A549 (cell line): Measurements from ENCODE around the gene CADM2. TPM values are rescaled to one million over a fixed set of nuclear protein-coding genes. Genes with fewer than 3 reads are reported as not detected.
"Not testable (repeated sequence)": the region's sequence is repeated elsewhere in the genome, so short reads cannot be mapped to it uniquely, and the experiment has no call there.

Source experiments
- ATAC-seq, 2 experiments: fragments of 200-7000 bp in 1 of 2; fragments of >200 bp in 1 of 2; cut with Nextera tagmentation in 1 of 2; cut with Tn5 transposase in 1 of 2; 3 replicates each; pipeline versions ENCODE4 v1.8.0 to v1.9.1; 2018 to 2020; ENCODE audit warnings: mild to moderate bottlenecking in 1 of 2, moderate library complexity in 1 of 2
- CTCF ChIA-PET: fragments of 300-600 bp; sonication (Branson Sonifier 250); formaldehyde crosslinking; extraction: SDS; loops from one replicate; lab custom pipeline; 2021; ENCODE audit warnings: antibody characterized with exemption, inconsistent platforms; lab: Yijun Ruan, JAX
- POLR2A ChIA-PET: fragments of 350-600 bp; formaldehyde crosslinking; extraction: SDS; loops from one replicate; lab custom pipeline; 2021; ENCODE audit warnings: antibody characterized with exemption, inconsistent platforms; lab: Yijun Ruan, JAX
- DNase-seq, 2 experiments: peaks; one replicate each; pipeline versions ENCODE4 v3.0.0 to v3.0.0-alpha.2; 2011 to 2016; ENCODE audit warnings: low read depth in 1 of 2, low spot score in 1 of 2
- FAIRE-seq: peaks from 2 replicates; lab custom pipeline; 2011; peaks lifted over from hg19 to GRCh38; lab: Jason Lieb, UNC
- H3K27ac ChIP-seq, 2 experiments: fragments of >200 bp; sonication (Bioruptor Twin); formaldehyde crosslinking; 3 replicates each; pipeline ENCODE4 v1.5.1; 2016 to 2017
- H3K4me1 ChIP-seq: fragments of >200 bp; sonication (Bioruptor Twin); formaldehyde crosslinking; 3 replicates; pipeline ENCODE4 v1.6.1; 2016
- H3K4me2 ChIP-seq: fragments of >200 bp; sonication (Bioruptor Twin); formaldehyde crosslinking; 3 replicates; pipeline ENCODE4 v1.6.1; 2016
- H3K4me3 ChIP-seq: fragments of >200 bp; sonication (Bioruptor Twin); formaldehyde crosslinking; 3 replicates; pipeline ENCODE4 v1.5.1; 2016
- H3K9me3 ChIP-seq: fragments of >200 bp; sonication (Bioruptor Twin); formaldehyde crosslinking; 3 replicates; pipeline ENCODE4 v1.6.1; 2016
- ATOH8 ChIP-seq: fragments of 250-450 bp; sonication (Bioruptor Pico); IDR thresholded peaks from 2 replicates; pipeline ENCODE4 v1.5.0; 2020; ENCODE audit warnings: low read depth, mild to moderate bottlenecking, moderate library complexity
- CEBPB ChIP-seq, 2 experiments: fragments of >200 bp in 1 of 2; sonication (Bioruptor Twin) in 1 of 2; formaldehyde crosslinking in 1 of 2; IDR thresholded peaks; 2 replicates each; pipeline ENCODE4 v1.6.1; 2012 to 2016
- CHD2 ChIP-seq: fragments of 150-350 bp; IDR thresholded peaks from 2 replicates; pipeline ENCODE4 v1.6.1; 2014; ENCODE audit warnings: low read length; ENCODE audit not compliant: partially characterized antibody
- CHD4 ChIP-seq: fragments of 200-600 bp; sonication (generic); IDR thresholded peaks from 2 replicates; pipeline ENCODE4 v1.6.1; 2016; ENCODE audit warnings: antibody characterized with exemption, mild to moderate bottlenecking, borderline replicate concordance
- EP300 ChIP-seq, 2 experiments: fragments of >200 bp; sonication (Bioruptor Twin); formaldehyde crosslinking; IDR thresholded peaks; 2 replicates in 1 of 2; 3 replicates in 1 of 2; pipeline ENCODE4 v1.6.1; 2016 to 2017
- ESRRA ChIP-seq: fragments of 150-350 bp; IDR thresholded peaks from 2 replicates; pipeline ENCODE4 v1.6.1; 2014; ENCODE audit warnings: mild to moderate bottlenecking, low read length, borderline replicate concordance
- FOXS1 ChIP-seq: fragments of 250-450 bp; sonication (Bioruptor Pico); IDR thresholded peaks from 2 replicates; pipeline ENCODE4 v1.5.0; 2020; ENCODE audit warnings: mild to moderate bottlenecking, moderate library complexity
- HDAC2 ChIP-seq: fragments of 200-600 bp; sonication (generic); IDR thresholded peaks from 2 replicates; pipeline ENCODE4 v1.6.1; 2016
- HMGXB4 ChIP-seq: fragments of 250-450 bp; sonication (Bioruptor Pico); IDR thresholded peaks from 2 replicates; pipeline ENCODE4 v1.5.0; 2021; ENCODE audit warnings: mild to moderate bottlenecking, moderate library complexity, borderline replicate concordance
- HOXA7 ChIP-seq: fragments of 250-450 bp; sonication (Bioruptor Pico); IDR thresholded peaks from 2 replicates; pipeline ENCODE4 v1.5.0; 2020; ENCODE audit warnings: mild to moderate bottlenecking, moderate library complexity
- KDM1A ChIP-seq: fragments of 200-600 bp; sonication (generic); IDR thresholded peaks from 2 replicates; pipeline ENCODE4 v1.6.1; 2016; ENCODE audit warnings: low read depth, mild to moderate bottlenecking
- KDM5A ChIP-seq: fragments of 200-600 bp; sonication (generic); IDR thresholded peaks from 2 replicates; pipeline ENCODE4 v1.6.1; 2016; ENCODE audit warnings: antibody characterized with exemption, mild to moderate bottlenecking
- NPAS2 ChIP-seq: fragments of 250-450 bp; sonication (Bioruptor Pico); IDR thresholded peaks from 2 replicates; pipeline ENCODE4 v1.8.0; 2022; ENCODE audit warnings: mild to moderate bottlenecking, moderate library complexity, borderline replicate concordance
- RNF2 ChIP-seq: fragments of 200-600 bp; sonication (generic); IDR thresholded peaks from 2 replicates; pipeline ENCODE4 v1.6.1; 2016; ENCODE audit warnings: low read depth, mild to moderate bottlenecking, antibody characterized with exemption, moderate library complexity, borderline replicate concordance
- TP53 ChIP-seq: fragments of 250-450 bp; sonication (Bioruptor Pico); IDR thresholded peaks from 2 replicates; pipeline ENCODE4 v1.5.0; 2021; ENCODE audit warnings: mild to moderate bottlenecking, moderate library complexity
- ZSCAN20 ChIP-seq: fragments of 250-450 bp; sonication (Bioruptor Pico); IDR thresholded peaks from 2 replicates; pipeline ENCODE4 v1.8.0; 2022; ENCODE audit warnings: mild to moderate bottlenecking, moderate library complexity
- WGBS: methylation state at CpG from one replicate; pipeline ENCODE4 v1.1.6; 2017; ENCODE audit errors: missing lambda C conversion rate; 5-methylcytosine and 5-hydroxymethylcytosine counted together
- polyA plus RNA-seq, 4 experiments: library from polyadenylated mRNA; depleted of rRNA in 3 of 4; stranded (reverse); fragments of >200 nt; fragmentation: RNase III in 1 of 4; extraction: RNeasy Plus Mini Kit Qiagen cat#74134 plus additional on column Dnase treatment in 1 of 4; gene quantifications; 2 replicates in 3 of 4; 3 replicates in 1 of 4; pipeline ENCODE4 v1.2.3, GENCODE V29; 2011 to 2017

The CADM2 gene
- polyA plus RNA-seq, 2 of the 4 experiments (the other 2 are of a cell fraction) = 0.05 to 0.71 TPM

GRCh38 chr3:85132864-85133263 is 174.1 kb downstream of the CADM2 start:
- CTCF ChIA-PET, H3K27ac ChIP-seq, H3K4me3 ChIP-seq, H3K4me1 ChIP-seq, POLR2A ChIA-PET, FAIRE-seq, H3K9me3 ChIP-seq, ATAC-seq, DNase-seq, H3K4me2 ChIP-seq: not testable (repeated sequence)
- 66% methylated on average over 13 of the region's 13 CpGs for WGBS

GRCh38 chr3:85133691-85134420 is 175.1 kb downstream of the CADM2 start:
- WGBS = 72% methylated on average over 18 of the region's 57 CpGs
- POLR2A ChIA-PET, FAIRE-seq, H3K4me3 ChIP-seq, DNase-seq, ATAC-seq, CTCF ChIA-PET, H3K4me1 ChIP-seq, H3K4me2 ChIP-seq, H3K27ac ChIP-seq, H3K9me3 ChIP-seq: not testable (repeated sequence)

- no peak overlapping the region for H3K4me3 ChIP-seq
- H3K9me3 ChIP-seq = no peaks in the 10 kb centered on the region
- ChIA-PET CTCF (no interaction called here), POLR2A (no interaction called here)
- ATAC-seq = no peak
- FAIRE-seq = no peak
- H3K27ac ChIP-seq = no peak overlapping the region
- TF ChIP-seq TP53 (CRISPR knock-in tag) (no peak), HDAC2 (no peak), FOXS1 (CRISPR knock-in tag) (no peak), CHD4 (no peak), EP300 (IDR thresholded peaks at IDR 0.05) (no peak)
- no peaks in the 10 kb centered on the region for H3K4me1 ChIP-seq
- 30% methylated on average over 3 of the region's 3 CpGs for WGBS
- no peak overlapping the region for H3K4me2 ChIP-seq
- DNase-seq = no peak
These were observed 183.8 kb downstream of the CADM2 start for GRCh38 chr3:85142626-85143025.

GRCh38 chr3:85148036-85148435 is 189.2 kb downstream of the CADM2 start:
- 5% methylated on average over 3 of the region's 3 CpGs for WGBS
- H3K4me3 ChIP-seq = no peak overlapping the region
- FAIRE-seq = no peak
- ChIA-PET POLR2A (no interaction called here), CTCF (no interaction called here)
- H3K4me1 ChIP-seq = no peaks in the 10 kb centered on the region
- no peaks in the 10 kb centered on the region for H3K9me3 ChIP-seq
- no peak overlapping the region for H3K4me2 ChIP-seq
- ATAC-seq = no peak
- no peak for TF ChIP-seq RNF2
- no peak overlapping the region for H3K27ac ChIP-seq
- no peak for DNase-seq

- Histone ChIP-seq H3K4me3 (no peak overlapping the region), H3K4me2 (no peak overlapping the region), H3K4me1 (no peaks in the 10 kb centered on the region), H3K27ac (no peak overlapping the region), H3K9me3 (no peaks in the 10 kb centered on the region)
- DNase-seq = no peak
- ChIA-PET POLR2A (no interaction called here), CTCF (interaction anchor here (0.6 kb wide), 1 partner anchor 26 kb away, joined by 3 read pairs; no protein-coding TSS in a partner anchor)
- 0% methylated on average over 1 of the region's 1 CpG for WGBS
- no peak for ATAC-seq
- TF ChIP-seq KDM5A = no peak
- TF ChIP-seq HOXA7 = no peak
- TF ChIP-seq CHD2 = no peak
- no peak for TF ChIP-seq HMGXB4 (CRISPR knock-in tag)
- no peak for TF ChIP-seq ESRRA
- no peak for TF ChIP-seq ATOH8 (CRISPR knock-in tag)
- no peak for TF ChIP-seq KDM1A
- no peak for TF ChIP-seq NPAS2 (CRISPR knock-in tag)
- TF ChIP-seq EP300 (IDR thresholded peaks at IDR 0.05) = no peak
- no peak for TF ChIP-seq CEBPB (IDR thresholded peaks at IDR 0.05)
- TF ChIP-seq ZSCAN20 = no peak
- TF ChIP-seq, all 56 proteins: peak for 0
- FAIRE-seq = no peak
These were observed 192.8 kb downstream of the CADM2 start for GRCh38 chr3:85151555-85151954.

GRCh38 chr3:85153279-85153678 is 194.5 kb downstream of the CADM2 start:
- POLR2A ChIA-PET, H3K4me3 ChIP-seq, H3K27ac ChIP-seq, H3K4me1 ChIP-seq, DNase-seq, H3K4me2 ChIP-seq, CTCF ChIA-PET, ATAC-seq, H3K9me3 ChIP-seq, FAIRE-seq: not testable (repeated sequence)
- WGBS = 69% methylated on average over 7 of the region's 7 CpGs
